Measurements from ENCODE around the gene KIAA1217. TPM values are rescaled to one million over a fixed set of nuclear protein-coding genes. Genes with fewer than 3 reads are reported as not detected.

The KIAA1217 gene
- total RNA-seq, 2 donors from 2014 or later = 92.5 to 188 TPM

GRCh38 chr10:24432478-24433416, 223.8 kb downstream of the KIAA1217 start:
- 78% methylated on average over 9 of the region's 9 CpGs for WGBS
- Histone ChIP-seq H3K4me1 (replicated peaks) (no peaks in the 10 kb centered on the region), H3K9me3 (no peaks in the 10 kb centered on the region), H3K4me3 (no peak overlapping the region), H3K27ac (no peak overlapping the region), H3K27me3 (replicated peaks; ENCODE audit: insufficient read depth) (no peaks in the 10 kb centered on the region), H3K36me3 (no peaks in the 10 kb centered on the region)
- TF ChIP-seq CTCF (IDR thresholded peaks at IDR 0.05) = no peak
- TF ChIP-seq POLR2A (IDR thresholded peaks at IDR 0.05) = no peak
- no peak for TF ChIP-seq POLR2AphosphoS5 (IDR thresholded peaks at IDR 0.05)
- no peak for DNase-seq (ENCODE audit: low spot score)
- intact Hi-C loops (cut with DNase I) = no loop called here

GRCh38 chr10:24433705-24434104, 224.8 kb downstream of the KIAA1217 start:
- TF ChIP-seq POLR2A (IDR thresholded peaks at IDR 0.05) = no peak
- no peak for TF ChIP-seq CTCF (IDR thresholded peaks at IDR 0.05)
- TF ChIP-seq POLR2AphosphoS5 (IDR thresholded peaks at IDR 0.05) = no peak
- no peak for DNase-seq (ENCODE audit: low spot score)
- Histone ChIP-seq H3K9me3 (no peaks in the 10 kb centered on the region), H3K36me3 (no peaks in the 10 kb centered on the region), H3K27ac (no peak overlapping the region), H3K4me3 (no peak overlapping the region), H3K4me1 (replicated peaks) (no peaks in the 10 kb centered on the region), H3K27me3 (replicated peaks; ENCODE audit: insufficient read depth) (no peaks in the 10 kb centered on the region)
- intact Hi-C loops (cut with DNase I) = no loop called here
- WGBS = 92% methylated on average over 3 of the region's 3 CpGs

- WGBS = 96% methylated on average over 1 of the region's 1 CpG
- no peak overlapping the region for H3K27ac ChIP-seq
- TF ChIP-seq CTCF (IDR thresholded peaks at IDR 0.05) = no peak
- TF ChIP-seq POLR2A (IDR thresholded peaks at IDR 0.05) = no peak
- TF ChIP-seq POLR2AphosphoS5 (IDR thresholded peaks at IDR 0.05) = no peak
- no peak overlapping the region for H3K4me3 ChIP-seq
- H3K27me3 ChIP-seq (replicated peaks; ENCODE audit: insufficient read depth) = no peaks in the 10 kb centered on the region
- no peaks in the 10 kb centered on the region for H3K9me3 ChIP-seq
- no peaks in the 10 kb centered on the region for H3K4me1 ChIP-seq (replicated peaks)
- DNase-seq (ENCODE audit: low spot score) = no peak
- no peaks in the 10 kb centered on the region for H3K36me3 ChIP-seq
- intact Hi-C loops (cut with DNase I) = no loop called here
Observed at GRCh38 chr10:24434961-24435360, 226.0 kb downstream of the KIAA1217 start.

DNA sequence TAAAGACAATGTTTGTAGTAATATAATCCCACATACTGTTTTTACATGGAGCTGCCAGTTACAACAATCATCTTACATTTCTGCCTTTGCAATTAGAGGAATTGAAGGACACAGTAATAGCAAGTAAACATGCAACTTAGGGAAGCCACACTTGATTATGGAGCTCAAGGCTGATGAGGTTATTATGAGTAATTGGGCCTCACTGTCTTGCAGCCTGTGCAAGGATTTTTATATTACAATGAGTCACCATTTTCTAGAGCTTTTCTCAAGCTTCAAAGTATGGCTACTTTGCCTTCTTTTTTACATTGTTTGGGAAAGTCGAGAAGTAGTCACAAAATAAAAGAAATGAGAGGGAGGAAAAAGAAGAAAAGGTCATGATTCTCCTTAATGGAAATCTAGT, 226.4 kb downstream of the KIAA1217 start:
- intact Hi-C loops (cut with DNase I) = no loop called here
- no peak for DNase-seq (ENCODE audit: low spot score)
- H3K36me3 ChIP-seq = no peaks in the 10 kb centered on the region
- no peak overlapping the region for H3K4me3 ChIP-seq
- H3K27ac ChIP-seq = no peak overlapping the region
- no peaks in the 10 kb centered on the region for H3K27me3 ChIP-seq (replicated peaks; ENCODE audit: insufficient read depth)
- 91% methylated on average over 1 of the region's 1 CpG for WGBS
- H3K4me1 ChIP-seq (replicated peaks) = no peaks in the 10 kb centered on the region
- TF ChIP-seq CTCF (IDR thresholded peaks at IDR 0.05) = no peak
- no peak for TF ChIP-seq POLR2AphosphoS5 (IDR thresholded peaks at IDR 0.05)
- TF ChIP-seq POLR2A (IDR thresholded peaks at IDR 0.05) = no peak
- no peaks in the 10 kb centered on the region for H3K9me3 ChIP-seq

DNA sequence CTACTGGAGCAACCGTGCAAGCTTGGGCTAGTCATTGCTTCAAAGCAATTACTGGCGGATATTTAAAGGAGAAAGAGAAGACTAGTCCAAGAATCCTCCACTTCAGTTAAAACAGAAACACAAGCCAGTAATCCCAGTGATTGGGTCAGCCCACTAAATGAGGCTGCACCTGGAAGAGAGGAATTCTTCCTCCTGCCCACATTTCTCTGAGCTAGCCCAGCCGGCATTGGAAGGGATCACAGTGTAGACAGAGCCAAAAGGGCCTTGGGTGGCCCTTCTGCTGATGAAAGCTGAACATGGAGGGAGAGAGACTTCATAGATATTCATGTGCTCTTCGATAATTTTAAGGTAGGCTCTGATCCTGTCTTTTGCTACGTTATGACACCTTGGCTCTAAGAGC, 228.4 kb downstream of the KIAA1217 start:
- Histone ChIP-seq H3K27ac (no peak overlapping the region), H3K9me3 (no peaks in the 10 kb centered on the region), H3K4me1 (replicated peaks) (no peaks in the 10 kb centered on the region), H3K36me3 (no peaks in the 10 kb centered on the region), H3K27me3 (replicated peaks; ENCODE audit: insufficient read depth) (no peaks in the 10 kb centered on the region), H3K4me3 (no peak overlapping the region)
- intact Hi-C loops (cut with DNase I) = no loop called here
- 64% methylated on average over 5 of the region's 5 CpGs for WGBS
- DNase-seq (ENCODE audit: low spot score) = no peak
- TF ChIP-seq CTCF (IDR thresholded peaks at IDR 0.05) = no peak
- TF ChIP-seq POLR2A (IDR thresholded peaks at IDR 0.05) = no peak
- no peak for TF ChIP-seq POLR2AphosphoS5 (IDR thresholded peaks at IDR 0.05)

Data from prostate gland (tissue), 2 donors.